Panc1 (cell line): Measurements from ENCODE around the gene SAMD4B.
"Not testable (repeated sequence)": the region's sequence is repeated elsewhere in the genome, so short reads cannot be mapped to it uniquely, and the experiment has no call there.

Experiments
- POLR2AphosphoS5 ChIP-seq: IDR thresholded peaks from 2 replicates; pipeline ENCODE4 v1.6.1; 2012; ENCODE audit warnings: mild to moderate bottlenecking, low read depth, low read length, moderate library complexity
- SIN3A ChIP-seq: IDR thresholded peaks from 2 replicates; pipeline ENCODE4 v1.6.1; 2012; ENCODE audit warnings: low read depth, mild to moderate bottlenecking, low read length, moderate library complexity, borderline replicate concordance; ENCODE audit not compliant: insufficient read depth
- TCF7L2 ChIP-seq: IDR thresholded peaks from 2 replicates; pipeline ENCODE4 v1.6.1; 2011; ENCODE audit warnings: mild to moderate bottlenecking, low read depth, low read length, inconsistent platforms
- TF ChIP-seq, protein P1 (sequence below): fragments of 450-650 bp; IDR thresholded peaks from 2 replicates; pipeline ENCODE4 v1.5.1; 2017; ENCODE audit warnings: mild to moderate bottlenecking
- TF ChIP-seq, protein P2 (sequence below), 2 experiments: IDR thresholded peaks; 2 replicates each; pipeline ENCODE4 v1.6.1; 2011 to 2012; ENCODE audit warnings: low read depth in 2 of 2, control low read depth in 1 of 2, low read length in 1 of 2, mild to moderate bottlenecking in 1 of 2, moderate library complexity in 1 of 2; ENCODE audit not compliant: insufficient read depth in 1 of 2

- TF ChIP-seq, protein P1, sequence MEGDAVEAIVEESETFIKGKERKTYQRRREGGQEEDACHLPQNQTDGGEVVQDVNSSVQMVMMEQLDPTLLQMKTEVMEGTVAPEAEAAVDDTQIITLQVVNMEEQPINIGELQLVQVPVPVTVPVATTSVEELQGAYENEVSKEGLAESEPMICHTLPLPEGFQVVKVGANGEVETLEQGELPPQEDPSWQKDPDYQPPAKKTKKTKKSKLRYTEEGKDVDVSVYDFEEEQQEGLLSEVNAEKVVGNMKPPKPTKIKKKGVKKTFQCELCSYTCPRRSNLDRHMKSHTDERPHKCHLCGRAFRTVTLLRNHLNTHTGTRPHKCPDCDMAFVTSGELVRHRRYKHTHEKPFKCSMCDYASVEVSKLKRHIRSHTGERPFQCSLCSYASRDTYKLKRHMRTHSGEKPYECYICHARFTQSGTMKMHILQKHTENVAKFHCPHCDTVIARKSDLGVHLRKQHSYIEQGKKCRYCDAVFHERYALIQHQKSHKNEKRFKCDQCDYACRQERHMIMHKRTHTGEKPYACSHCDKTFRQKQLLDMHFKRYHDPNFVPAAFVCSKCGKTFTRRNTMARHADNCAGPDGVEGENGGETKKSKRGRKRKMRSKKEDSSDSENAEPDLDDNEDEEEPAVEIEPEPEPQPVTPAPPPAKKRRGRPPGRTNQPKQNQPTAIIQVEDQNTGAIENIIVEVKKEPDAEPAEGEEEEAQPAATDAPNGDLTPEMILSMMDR, result not testable (repeated sequence)
- not testable (repeated sequence) for TF ChIP-seq POLR2AphosphoS5, SIN3A, TCF7L2
- TF ChIP-seq, protein P2, sequence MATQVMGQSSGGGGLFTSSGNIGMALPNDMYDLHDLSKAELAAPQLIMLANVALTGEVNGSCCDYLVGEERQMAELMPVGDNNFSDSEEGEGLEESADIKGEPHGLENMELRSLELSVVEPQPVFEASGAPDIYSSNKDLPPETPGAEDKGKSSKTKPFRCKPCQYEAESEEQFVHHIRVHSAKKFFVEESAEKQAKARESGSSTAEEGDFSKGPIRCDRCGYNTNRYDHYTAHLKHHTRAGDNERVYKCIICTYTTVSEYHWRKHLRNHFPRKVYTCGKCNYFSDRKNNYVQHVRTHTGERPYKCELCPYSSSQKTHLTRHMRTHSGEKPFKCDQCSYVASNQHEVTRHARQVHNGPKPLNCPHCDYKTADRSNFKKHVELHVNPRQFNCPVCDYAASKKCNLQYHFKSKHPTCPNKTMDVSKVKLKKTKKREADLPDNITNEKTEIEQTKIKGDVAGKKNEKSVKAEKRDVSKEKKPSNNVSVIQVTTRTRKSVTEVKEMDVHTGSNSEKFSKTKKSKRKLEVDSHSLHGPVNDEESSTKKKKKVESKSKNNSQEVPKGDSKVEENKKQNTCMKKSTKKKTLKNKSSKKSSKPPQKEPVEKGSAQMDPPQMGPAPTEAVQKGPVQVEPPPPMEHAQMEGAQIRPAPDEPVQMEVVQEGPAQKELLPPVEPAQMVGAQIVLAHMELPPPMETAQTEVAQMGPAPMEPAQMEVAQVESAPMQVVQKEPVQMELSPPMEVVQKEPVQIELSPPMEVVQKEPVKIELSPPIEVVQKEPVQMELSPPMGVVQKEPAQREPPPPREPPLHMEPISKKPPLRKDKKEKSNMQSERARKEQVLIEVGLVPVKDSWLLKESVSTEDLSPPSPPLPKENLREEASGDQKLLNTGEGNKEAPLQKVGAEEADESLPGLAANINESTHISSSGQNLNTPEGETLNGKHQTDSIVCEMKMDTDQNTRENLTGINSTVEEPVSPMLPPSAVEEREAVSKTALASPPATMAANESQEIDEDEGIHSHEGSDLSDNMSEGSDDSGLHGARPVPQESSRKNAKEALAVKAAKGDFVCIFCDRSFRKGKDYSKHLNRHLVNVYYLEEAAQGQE (IDR thresholded peaks at IDR 0.05; ENCODE audit: insufficient read depth in 1 of 2, low read depth in 2 of 2, low read length in 1 of 2), result not testable (repeated sequence)
Measured at GRCh38 chr19:39340156-39340555, 2.1 kb upstream of the SAMD4B start.
